Right ventricle myocardium inferior (tissue), 1 donor: ENCODE results near the gene RBM20. TPM values are rescaled to one million over a fixed set of nuclear protein-coding genes. Genes with fewer than 3 reads are reported as not detected.
A peak's percentile ranks its signal among the peaks of the same experiment; 100 is the strongest.
"Not testable (repeated sequence)": the region's sequence is repeated elsewhere in the genome, so short reads cannot be mapped to it uniquely, and the experiment has no call there.

Source experiments
- ATAC-seq: fragments of 200-7000 bp; cut with Tn5 transposase; one replicate; pipeline ENCODE4 v1.9.1; 2020; ENCODE audit warnings: mild to moderate bottlenecking, moderate library complexity
- DNase-seq: peaks from one replicate; pipeline ENCODE4 v3.0.0; 2021; ENCODE audit errors: missing footprints
- intact Hi-C: fragments of 100-400 bp; cut with DNase I; formaldehyde crosslinking; loops from one replicate; pipeline ENCODE4 v1.11.0; 2022
- total RNA-seq: library from RNA; stranded (reverse); fragmentation: NEBNext Ultra II Directional; extraction: Animal tissue kit (Norgen Biotek cat#: 25700); gene quantifications from one replicate; pipeline ENCODE4 v1.2.1, GENCODE V29; 2021
- donor health status: DM: no; HTN: yes; CAD: no; lungs with severe emphysema.

RBM20 gene
- total RNA-seq, 1 donor from 2014 or later, result 103 TPM

DNA sequence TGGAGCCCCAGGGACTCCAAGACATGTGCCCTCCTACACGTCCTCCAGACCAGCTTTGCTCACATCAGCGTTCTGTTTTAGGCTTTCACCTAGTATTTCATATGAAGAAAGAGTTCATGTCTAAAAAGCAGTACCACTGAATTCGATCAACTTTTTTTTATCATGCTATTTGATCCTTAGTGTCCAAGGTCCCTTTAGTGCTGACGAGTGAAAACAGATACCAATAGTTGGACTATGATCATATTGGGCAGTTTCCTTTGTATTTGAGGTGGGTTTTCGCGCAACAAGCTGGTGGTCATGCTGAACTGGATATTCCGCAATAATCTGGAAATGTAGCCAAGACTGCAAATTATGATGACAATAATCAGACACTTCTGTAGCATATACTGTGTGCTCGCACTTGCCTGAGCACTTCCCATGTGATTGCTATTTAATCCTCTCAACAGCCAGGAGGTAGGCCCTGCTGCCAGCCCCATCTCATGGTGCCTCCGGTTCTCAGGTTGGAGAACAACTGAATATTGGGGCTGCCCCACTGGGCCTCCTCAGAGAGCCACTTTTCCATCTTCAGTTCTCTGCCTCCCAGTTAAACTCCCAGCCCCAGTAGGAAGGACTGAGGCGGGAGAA lies 65.9 kb downstream of the RBM20 start:
- intact Hi-C loops, result no loop called here
- no peak for DNase-seq
- no peak for ATAC-seq

DNA sequence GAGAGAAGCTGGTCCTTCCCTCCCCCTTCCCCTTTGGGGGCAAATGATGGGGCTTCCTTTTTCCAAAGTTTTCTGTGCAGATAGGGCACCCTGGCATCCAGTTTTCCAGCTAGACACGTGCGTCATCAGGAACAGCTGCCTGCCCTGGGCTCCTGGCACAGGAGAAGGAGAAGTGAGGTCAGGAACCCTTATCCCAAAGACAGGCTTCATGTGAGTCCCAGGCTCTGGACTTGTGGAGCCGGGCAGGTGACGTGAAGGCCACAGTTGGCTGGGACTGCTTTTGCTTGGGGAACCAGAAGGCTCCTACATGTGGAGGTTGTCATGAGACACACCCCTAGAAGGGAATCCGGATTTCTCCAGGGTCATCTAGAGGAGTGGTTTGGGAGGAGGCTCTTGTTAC lies 66.5 kb downstream of the RBM20 start:
- ATAC-seq (peak; percentile 48), DNase-seq (no peak)
- intact Hi-C loops, result no loop called here

DNA sequence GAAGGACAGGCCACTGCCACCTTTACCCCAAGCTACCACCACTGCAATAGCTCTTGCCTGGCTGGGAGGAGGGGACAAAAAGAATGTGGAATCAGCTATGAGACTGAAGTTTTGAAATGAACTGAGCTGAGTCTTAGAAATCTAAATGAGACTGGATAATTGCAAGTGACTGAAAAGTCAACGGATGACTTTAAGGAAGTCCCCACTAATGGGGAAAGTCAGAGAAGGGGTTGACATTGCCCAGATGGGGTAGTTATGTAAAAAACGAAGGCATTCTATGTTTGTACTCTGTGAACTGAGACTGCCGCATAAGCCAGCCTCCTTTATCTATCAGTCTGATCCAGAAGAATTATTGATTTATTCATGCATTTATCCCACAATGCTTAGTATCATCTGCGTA lies 67.2 kb downstream of the RBM20 start:
- intact Hi-C loops, result no loop called here
- ATAC-seq (no peak), DNase-seq (no peak)

DNA sequence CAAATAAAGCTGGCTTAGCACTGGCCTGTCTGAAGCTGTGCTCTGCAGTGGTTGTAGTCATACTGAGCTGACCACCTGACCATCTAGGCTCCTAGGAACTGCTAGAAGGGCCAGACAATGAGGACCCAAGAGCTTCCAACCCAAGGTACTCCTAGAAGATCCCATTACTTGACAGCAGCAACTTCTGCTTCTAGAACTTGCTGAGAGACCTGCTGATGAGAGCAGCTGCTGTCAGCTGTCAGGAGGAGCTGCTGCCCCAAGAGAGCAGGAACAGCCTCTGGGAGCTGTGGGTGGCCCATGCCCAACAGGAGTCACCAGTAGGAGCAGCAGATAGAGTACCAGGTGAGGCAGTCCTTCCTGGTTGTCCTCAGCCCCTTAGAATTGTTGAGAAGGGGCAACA lies 70.2 kb downstream of the RBM20 start:
- DNase-seq (no peak), ATAC-seq (no peak)
- intact Hi-C loops, result no loop called here

DNA sequence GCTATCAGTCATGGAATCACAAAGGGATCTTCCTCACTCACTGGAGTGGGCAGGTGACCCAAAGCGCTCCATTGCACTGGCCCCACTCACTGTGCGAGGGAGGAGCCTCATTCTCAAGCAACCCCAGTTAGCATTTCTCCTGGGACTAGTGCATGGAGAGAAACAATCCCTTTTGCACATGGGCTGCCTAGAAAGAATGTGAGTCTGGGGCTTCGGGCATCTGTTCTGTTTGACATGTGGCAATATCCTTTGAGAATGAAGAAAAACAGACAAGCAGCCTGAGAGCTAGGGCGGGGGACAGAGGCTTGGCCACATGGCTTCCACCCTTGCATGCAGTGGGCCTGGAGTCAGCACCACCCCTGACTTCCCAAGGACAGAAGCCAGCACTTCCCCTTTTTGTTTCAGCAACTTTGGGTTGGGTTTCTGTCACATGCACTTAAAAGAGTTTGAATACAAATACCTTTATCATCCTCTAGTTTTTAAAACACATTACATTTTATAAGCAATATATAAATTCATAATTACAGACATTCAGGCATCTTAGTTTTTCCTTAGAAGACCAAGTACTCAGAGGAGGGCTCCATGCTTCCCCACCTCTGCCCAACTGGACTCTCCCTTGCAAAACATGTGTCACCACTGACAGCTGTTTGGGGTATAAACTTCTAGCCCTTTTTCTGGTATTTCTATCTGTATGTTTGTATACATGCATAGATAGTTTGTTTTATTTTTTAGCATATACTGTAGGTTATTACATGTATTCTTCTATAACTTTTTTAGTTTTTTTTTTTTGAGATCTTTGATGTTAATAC lies 73.8 kb downstream of the RBM20 start:
- ATAC-seq, result peak; percentile 53
- intact Hi-C loops, result no loop called here
- DNase-seq, result no peak

DNA sequence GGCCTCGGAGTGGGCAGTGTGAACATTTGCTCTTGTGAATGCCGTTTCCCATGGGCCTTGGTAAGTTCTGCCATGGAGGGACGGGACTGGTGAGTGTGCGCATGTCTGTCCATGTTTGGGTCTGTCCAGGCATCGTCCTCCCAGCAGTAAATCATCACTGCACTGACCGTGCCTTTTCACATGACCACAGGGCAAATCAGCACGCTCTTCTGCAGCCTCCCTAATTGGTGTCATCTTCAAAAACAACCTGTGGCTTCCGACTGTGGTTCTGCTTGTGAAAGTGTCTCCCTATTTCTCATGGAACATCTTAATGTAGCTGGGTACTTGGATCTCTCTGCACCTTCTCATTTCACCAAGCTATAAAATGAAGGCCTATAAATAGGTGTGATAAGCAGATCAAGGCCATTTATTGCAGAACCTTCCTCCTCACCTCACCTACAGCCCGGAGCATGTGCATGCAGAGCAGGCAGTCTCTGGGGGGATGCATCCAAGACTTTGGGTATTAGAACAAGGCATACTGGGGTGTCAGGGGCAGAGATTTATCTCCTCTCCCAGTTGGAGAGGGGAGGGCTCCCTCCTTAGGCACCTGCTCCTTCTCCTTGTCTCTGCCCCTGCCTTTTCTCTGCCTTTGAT lies 77.4 kb downstream of the RBM20 start:
- ATAC-seq (no peak), DNase-seq (no peak)
- intact Hi-C loops, result no loop called here

DNA sequence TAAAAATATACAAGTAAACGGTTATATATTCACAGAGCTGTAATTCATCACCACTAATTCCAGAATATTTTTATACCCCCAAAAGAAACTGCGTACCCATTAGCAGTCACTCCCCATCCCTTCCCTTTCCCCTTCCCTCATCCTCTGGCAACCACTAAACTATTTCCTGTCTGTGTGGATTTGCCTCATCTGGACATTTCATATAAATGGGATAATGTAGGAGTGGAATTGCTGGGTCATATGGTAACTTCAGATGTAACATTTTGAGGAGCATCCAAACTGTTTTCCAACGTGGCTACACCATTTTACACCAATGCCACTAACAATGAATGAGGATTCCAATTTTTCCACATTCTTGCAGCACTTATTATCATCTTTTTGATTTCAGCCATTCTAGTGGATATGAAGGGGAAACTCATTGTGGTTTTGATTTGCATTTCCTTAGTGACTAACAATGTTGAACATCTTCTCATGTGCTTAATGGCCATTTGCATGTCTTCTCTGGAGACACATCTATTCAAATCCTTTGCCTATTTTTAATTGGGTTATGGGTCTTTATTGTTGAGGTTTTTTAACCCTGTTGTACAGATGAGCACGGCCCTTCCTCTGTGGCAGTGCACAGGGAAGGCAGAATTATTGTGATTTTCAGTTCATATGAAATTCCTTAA lies 79.2 kb downstream of the RBM20 start:
- ATAC-seq (no peak), DNase-seq (no peak)
- intact Hi-C loops, result no loop called here

DNA sequence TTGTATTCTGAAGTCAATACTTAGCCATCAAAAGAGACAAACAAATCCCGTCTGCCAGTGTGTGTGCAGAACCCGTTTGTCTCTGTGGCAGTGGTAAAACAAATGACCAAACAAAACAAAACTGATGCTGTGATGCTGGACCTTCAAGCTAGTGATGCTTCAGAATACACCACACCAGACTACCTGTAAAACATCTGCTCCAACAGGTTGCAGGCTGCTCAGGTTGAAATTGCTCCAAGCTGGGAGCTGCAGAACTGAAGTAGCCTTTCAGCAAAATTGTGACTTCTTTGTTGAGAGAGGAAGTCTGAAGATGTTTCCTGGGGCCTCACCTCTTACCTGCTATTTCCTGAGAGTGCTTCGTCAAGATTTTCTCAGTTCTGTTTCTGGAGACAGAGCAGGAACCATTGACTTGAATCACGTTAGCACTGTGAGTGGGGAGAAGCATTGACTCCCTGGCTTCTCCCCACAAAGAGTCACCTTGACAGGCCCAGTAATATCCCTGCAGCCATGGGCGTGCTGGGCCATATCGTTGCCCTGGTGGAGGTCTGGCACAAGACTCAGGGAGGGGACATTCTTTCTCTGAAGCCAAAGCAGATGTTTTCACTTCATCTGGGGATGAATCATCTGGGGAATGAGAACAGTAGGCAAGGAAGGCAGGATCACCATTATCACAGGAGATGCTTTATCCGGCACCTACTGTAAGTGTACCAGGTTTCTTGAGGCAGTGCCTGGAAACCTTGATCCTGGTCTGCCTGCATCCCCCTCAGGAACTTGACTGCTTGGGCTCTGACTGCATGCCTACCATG lies 80.2 kb downstream of the RBM20 start:
- intact Hi-C loops, result no loop called here
- ATAC-seq, result no peak
- DNase-seq, result no peak

DNA sequence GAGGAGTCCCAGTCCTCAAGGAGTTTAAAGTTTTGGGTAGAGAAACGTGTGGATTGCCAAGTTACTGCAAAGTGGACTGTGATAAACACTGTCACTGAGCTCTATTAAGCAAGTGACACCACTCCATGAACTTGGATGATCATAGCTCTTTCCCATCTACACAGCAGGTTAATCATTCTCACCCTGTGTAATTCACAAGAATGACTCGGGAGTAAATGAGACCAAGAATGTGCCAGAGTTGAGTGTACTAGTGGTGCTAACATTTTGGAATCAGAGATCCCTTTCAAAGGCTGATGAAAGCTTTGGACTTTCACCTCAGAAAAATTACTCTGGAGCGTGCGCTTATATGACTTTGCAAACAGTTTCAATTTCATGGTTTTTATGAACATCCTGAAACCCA lies 80.8 kb downstream of the RBM20 start:
- ATAC-seq, result peak; percentile 68
- intact Hi-C loops, result no loop called here
- DNase-seq, result no peak

DNA sequence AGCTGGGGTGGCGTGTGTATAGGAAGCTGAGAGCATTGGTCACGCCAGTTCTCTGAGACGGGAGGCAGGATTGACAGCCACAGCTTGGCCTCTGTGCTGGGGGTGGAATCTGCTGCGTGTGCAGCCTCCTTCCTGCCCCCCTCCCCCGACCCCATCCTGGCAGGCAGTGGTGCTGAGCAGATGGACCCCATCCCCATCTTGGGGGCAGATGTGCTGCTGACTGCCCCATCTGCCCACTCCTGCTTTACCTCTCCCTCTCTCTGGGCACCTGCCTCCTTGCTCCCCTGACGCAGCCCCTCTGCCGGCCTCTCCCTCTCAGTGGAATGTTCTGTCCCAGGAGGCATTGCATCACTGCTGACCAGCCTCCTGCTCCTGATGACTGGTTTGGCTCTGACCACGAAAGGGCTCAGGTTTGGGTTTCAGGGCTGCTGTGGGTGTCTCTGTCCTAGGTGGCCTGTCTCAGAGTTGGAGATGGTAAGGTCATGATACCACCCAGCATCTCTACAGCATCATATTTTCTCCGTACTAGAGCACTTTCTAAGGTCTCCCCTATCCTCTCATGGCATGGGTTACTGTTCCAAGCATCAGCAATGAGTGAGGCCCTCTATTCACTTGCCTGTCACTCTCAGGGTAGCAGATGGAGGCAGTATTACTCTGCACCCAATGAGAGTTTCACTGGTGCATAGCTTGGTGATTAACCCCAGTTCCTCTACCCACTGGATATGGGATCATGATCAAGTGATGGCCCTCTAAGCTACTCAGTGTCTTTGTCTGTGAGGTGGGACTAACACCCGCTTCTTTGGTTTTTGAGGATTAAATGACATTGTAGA lies 81.9 kb downstream of the RBM20 start:
- peak; percentile 54 for ATAC-seq
- no peak for DNase-seq
- intact Hi-C loops, result no loop called here

DNA sequence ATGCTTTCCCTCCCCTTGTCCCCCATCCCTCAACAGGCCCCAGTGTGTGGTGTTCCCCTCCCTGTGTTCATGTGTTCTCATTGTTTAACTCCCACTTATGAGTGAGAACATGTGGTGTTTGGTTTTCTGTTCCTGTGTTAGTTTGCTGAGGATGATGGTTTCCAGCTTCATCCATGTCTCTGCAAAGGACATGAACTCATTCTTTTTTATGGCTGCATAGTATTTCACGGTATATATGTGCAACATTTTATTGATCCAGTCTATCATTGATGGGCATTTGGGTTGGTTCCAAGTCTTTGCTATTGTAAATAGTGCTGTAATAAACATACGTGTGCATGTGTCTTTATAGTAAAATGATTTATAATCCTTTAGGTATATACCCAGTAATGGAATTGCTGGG lies 83.6 kb downstream of the RBM20 start:
- ATAC-seq, intact Hi-C loops: not testable (repeated sequence)

DNA sequence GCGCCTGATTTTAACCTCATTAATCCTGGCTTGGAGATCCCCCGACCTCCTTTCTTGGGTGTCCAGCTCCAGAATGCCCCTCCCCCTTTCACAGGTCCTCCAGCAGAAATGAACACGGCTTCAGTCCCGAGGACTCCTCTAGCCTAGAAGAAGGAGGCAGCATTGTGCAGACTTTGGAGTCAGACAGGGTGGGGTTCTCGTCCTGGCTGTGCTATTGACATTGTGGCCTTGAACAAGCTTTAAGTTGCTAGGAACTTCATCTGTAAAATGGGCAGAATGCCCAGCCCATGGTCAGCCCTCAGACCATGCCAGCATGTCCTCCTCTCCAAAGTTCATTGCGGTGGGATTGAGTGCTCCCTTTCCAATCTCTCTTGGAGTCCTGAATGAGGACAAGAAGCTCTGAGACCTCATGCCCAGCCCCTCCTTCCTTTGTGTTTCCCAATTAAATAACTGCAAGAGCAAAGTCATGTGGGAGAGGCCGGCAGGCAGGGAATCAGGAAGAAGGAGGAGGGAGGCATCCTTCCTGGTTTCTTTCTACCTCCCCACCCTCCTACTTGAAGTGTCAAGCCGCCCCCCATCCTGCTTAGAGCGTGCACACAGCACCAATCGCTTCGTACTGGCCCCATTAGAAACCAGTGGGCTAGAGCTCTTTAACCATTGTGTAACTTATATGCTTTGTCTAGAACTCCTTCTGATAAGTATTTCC lies 86.4 kb downstream of the RBM20 start:
- ATAC-seq (no peak), DNase-seq (no peak)
- intact Hi-C loops, result no loop called here

More for the DNA sequence above, 83.6 kb downstream of the RBM20 start:
- not testable (repeated sequence) for DNase-seq

DNA sequence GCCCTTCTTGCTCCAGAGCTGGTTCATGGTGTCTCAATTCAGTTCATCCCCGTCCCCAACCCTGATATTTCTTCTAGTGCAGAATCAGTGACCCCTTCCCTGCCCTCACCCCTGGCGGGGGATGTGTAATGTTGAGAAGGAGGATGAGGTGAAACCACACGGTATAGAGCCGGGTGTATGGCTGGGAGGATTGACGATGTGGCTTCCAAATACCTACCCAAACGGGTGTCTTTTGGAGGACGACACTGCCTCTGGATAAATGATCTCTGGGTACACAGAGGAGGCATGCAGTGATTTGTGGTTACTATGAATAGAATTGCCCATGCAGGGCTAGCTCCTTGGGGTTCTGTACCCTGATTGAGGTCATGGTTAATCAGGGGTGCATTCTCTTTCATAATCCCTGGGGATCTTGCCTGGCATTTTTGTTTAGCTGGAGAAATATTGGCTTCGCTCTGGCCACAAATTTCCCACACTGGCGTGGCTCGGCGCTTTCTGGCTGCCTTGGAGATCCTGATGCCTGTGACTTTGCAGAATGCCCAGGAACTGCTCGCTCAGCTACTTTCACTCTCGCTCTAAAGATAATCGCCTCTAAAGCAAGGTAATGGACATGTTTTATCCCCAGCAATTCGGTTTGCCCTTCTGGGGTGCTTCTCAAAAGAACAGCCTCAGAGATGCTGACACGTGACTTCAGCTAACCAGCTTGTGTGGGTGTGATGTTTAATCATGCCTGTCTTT lies 89.2 kb downstream of the RBM20 start:
- peak; percentile 20 for ATAC-seq
- no peak for DNase-seq
- intact Hi-C loops, result no loop called here

DNA sequence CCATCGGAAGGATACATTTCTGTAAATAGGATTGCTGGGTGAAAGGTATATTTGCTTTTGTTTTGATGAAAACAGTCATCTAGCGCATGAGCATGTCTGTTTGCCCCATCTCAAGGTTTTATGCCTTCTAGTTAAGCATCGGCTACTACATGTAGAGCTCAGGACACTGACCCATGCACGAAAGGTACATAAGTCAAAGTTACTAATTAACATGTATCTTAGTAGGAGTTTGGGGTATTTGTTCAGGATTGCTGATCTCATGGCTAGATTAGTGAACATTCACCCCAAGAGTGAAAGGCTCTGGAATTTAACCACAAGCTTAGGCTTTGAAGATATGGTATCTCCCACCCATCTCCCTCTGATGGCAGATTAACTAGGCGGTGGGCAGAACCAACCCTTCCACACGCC lies 91.5 kb downstream of the RBM20 start:
- DNase-seq, result no peak
- no peak for ATAC-seq
- intact Hi-C loops, result no loop called here

DNA sequence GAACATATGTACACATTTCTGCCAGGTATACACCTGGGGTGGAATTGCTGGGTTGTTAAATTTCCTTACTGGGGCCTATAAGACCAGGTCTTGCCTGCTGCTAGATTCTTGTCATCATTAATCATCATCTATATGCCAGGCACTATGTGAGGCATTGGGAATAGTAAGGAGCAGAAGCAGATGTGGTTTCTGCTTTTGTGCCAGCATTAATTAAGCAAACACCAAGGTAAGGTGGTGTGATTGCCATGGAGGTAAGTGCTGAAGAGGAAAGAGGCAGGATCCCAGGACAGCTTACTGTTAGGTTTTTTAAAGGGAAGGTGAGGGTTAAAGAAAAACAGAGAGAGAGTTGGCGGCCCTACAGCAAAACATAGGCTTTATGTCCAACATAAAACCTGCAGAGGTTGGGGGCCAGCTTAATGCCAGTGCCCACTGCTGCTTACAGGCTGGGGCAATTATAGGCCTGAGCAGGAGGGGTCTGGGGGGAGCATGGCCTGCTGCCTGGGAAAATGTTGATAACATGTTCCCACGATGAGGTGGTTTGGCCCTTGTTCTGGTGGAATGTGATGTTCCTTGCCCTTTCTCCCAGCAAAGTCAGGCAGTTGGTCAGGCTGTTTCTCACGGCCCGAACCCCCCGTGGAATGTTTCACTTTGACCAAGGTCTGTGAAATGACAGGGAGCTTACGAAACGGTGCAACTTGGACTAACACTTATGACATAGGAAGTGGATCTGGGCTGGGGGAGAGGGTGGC lies 93.9 kb downstream of the RBM20 start:
- ATAC-seq, result peak; percentile 65
- DNase-seq, result no peak
- intact Hi-C loops, result no loop called here

DNA sequence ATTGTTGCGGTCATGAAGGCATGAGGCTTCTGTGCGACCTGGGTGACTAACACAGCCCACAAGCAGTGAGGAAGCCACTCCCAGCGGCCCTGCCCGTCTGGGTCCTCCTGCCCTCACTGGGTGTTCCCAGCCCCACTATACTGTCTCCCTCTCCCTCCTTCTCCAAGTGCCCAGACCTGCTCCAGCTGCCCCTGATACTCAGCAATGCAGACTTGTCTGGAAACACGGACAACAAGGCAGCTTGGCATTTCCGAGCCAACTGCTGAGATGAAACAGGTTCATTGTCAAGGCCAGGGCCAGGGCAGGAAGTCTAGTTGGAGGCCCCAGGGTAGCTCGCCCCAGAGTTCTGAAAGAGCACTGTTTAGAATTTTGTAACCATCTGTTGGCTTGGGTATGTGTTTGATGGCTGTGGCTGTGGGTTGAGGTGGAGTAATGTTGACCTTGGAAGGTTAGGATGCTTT lies 95.7 kb downstream of the RBM20 start:
- intact Hi-C loops, result loop anchor here (10.0 kb wide), 2 partner anchors 55 to 615 kb away; no protein-coding TSS in a partner anchor
- DNase-seq, result no peak
- ATAC-seq, result no peak
